Skeletal muscle tissue (tissue), 4 donors: Measurements from ENCODE around the gene ATP2C1. TPM values are rescaled to one million over a fixed set of nuclear protein-coding genes. Genes with fewer than 3 reads are reported as not detected.

Source experiments
- H3K27ac ChIP-seq: one replicate; pipeline ENCODE4 v1.7.0; 2013; ENCODE audit warnings: mild to moderate bottlenecking, low read depth, low read length, inconsistent platforms
- H3K27me3 ChIP-seq, 3 donors: one replicate each; pipeline ENCODE4 v1.7.0; 2013; ENCODE audit warnings: low read length in 3 of 3; ENCODE audit not compliant: control insufficient read depth in 3 of 3, insufficient read depth in 3 of 3
- H3K36me3 ChIP-seq, 3 donors: one replicate each; pipeline ENCODE4 v1.7.0; 2013; ENCODE audit warnings: low read length in 3 of 3; ENCODE audit not compliant: control insufficient read depth in 3 of 3, insufficient read depth in 3 of 3
- H3K4me1 ChIP-seq, 3 donors: one replicate each; pipeline ENCODE4 v1.7.0; 2013; ENCODE audit warnings: low read length in 3 of 3, mild to moderate bottlenecking in 3 of 3; ENCODE audit not compliant: control insufficient read depth in 3 of 3, insufficient read depth in 3 of 3
- H3K4me3 ChIP-seq, 3 donors: one replicate each; pipeline ENCODE4 v1.7.0; 2013; ENCODE audit warnings: low read length in 3 of 3
- H3K9ac ChIP-seq, 3 donors: one replicate each; pipeline ENCODE4 v1.7.0; 2013; ENCODE audit warnings: low read length in 3 of 3, mild to moderate bottlenecking in 3 of 3, moderate library complexity in 2 of 3, low read depth in 1 of 3
- H3K9me3 ChIP-seq, 3 donors: one replicate each; pipeline ENCODE4 v1.7.0; 2013; ENCODE audit warnings: low read length in 3 of 3; ENCODE audit not compliant: control insufficient read depth in 3 of 3
- total RNA-seq: library from RNA; depleted of rRNA; stranded (reverse); fragments of >200 nt; gene quantifications from one replicate; pipeline ENCODE4 v1.2.3, GENCODE V29; 2014
- donor health status: Osteomylitis.

The ATP2C1 gene
- total RNA-seq, 1 donor from 2014 or later, result 106 TPM

- Histone ChIP-seq H3K9ac (no peak overlapping the region), H3K36me3 (peaks cover 14 to 24% (median 15%) of the 10 kb centered on the region in 3 donors), H3K9me3 (no peaks in the 10 kb centered on the region)
These were observed 56.8 kb downstream of the ATP2C1 start for GRCh38 chr3:130950641-130951040.

GRCh38 chr3:130955481-130955880 lies 61.6 kb downstream of the ATP2C1 start:
- Histone ChIP-seq H3K4me3 (no peak overlapping the region), H3K9ac (no peak overlapping the region), H3K4me1 (no peaks in the 10 kb centered on the region), H3K27ac (no peak overlapping the region), H3K36me3 (peaks cover 4 to 24% (median 23%) of the 10 kb centered on the region in 3 donors), H3K27me3 (no peaks in the 10 kb centered on the region), H3K9me3 (no peaks in the 10 kb centered on the region)

More at GRCh38 chr3:130950641-130951040, 56.8 kb downstream of the ATP2C1 start:
- no peaks in the 10 kb centered on the region for H3K4me1 ChIP-seq
- H3K27me3 ChIP-seq, result no peaks in the 10 kb centered on the region
- no peak overlapping the region for H3K4me3 ChIP-seq
- no peak overlapping the region for H3K27ac ChIP-seq

- H3K36me3 ChIP-seq, result peaks cover 4 to 26% (median 24%) of the 10 kb centered on the region in 3 donors
- no peak overlapping the region for H3K4me3 ChIP-seq
- H3K27me3 ChIP-seq, result no peaks in the 10 kb centered on the region
- H3K27ac ChIP-seq, result no peak overlapping the region
- no peaks in the 10 kb centered on the region for H3K9me3 ChIP-seq
- H3K9ac ChIP-seq, result no peak overlapping the region
- H3K4me1 ChIP-seq, result no peaks in the 10 kb centered on the region
These were observed 62.4 kb downstream of the ATP2C1 start for GRCh38 chr3:130956281-130956680.

GRCh38 chr3:130956721-130957120 lies 62.8 kb downstream of the ATP2C1 start:
- no peaks in the 10 kb centered on the region for H3K27me3 ChIP-seq
- H3K36me3 ChIP-seq, result peaks cover 4 to 26% (median 24%) of the 10 kb centered on the region in 3 donors
- no peak overlapping the region for H3K27ac ChIP-seq
- no peaks in the 10 kb centered on the region for H3K9me3 ChIP-seq
- H3K9ac ChIP-seq, result no peak overlapping the region
- no peak overlapping the region for H3K4me3 ChIP-seq
- H3K4me1 ChIP-seq, result no peaks in the 10 kb centered on the region

GRCh38 chr3:130960139-130960795 lies 66.4 kb downstream of the ATP2C1 start:
- Histone ChIP-seq H3K9ac (no peak overlapping the region), H3K27me3 (no peaks in the 10 kb centered on the region), H3K36me3 (peaks cover 2 to 36% (median 13%) of the 10 kb centered on the region in 3 donors), H3K27ac (no peak overlapping the region), H3K4me3 (no peak overlapping the region), H3K9me3 (no peaks in the 10 kb centered on the region), H3K4me1 (no peaks in the 10 kb centered on the region)

- Histone ChIP-seq H3K27ac (no peak overlapping the region), H3K36me3 (peaks cover 4 to 39% (median 9%) of the 10 kb centered on the region in 3 donors), H3K9me3 (no peaks in the 10 kb centered on the region), H3K27me3 (no peaks in the 10 kb centered on the region), H3K4me3 (no peak overlapping the region), H3K4me1 (no peaks in the 10 kb centered on the region), H3K9ac (no peak overlapping the region)
These were observed 67.6 kb downstream of the ATP2C1 start for GRCh38 chr3:130961458-130961857.

- H3K36me3 ChIP-seq, result peaks cover 4 to 49% (median 11%) of the 10 kb centered on the region in 3 donors
- no peak overlapping the region for H3K4me3 ChIP-seq
- H3K27ac ChIP-seq, result no peak overlapping the region
- H3K27me3 ChIP-seq, result no peaks in the 10 kb centered on the region
- no peaks in the 10 kb centered on the region for H3K4me1 ChIP-seq
- no peak overlapping the region for H3K9ac ChIP-seq
- no peaks in the 10 kb centered on the region for H3K9me3 ChIP-seq
These were observed 69.6 kb downstream of the ATP2C1 start for GRCh38 chr3:130963444-130963843.

- Histone ChIP-seq H3K9ac (no peak overlapping the region), H3K9me3 (no peaks in the 10 kb centered on the region), H3K4me1 (no peaks in the 10 kb centered on the region), H3K36me3 (peaks cover 4 to 48% (median 11%) of the 10 kb centered on the region in 3 donors), H3K4me3 (no peak overlapping the region), H3K27ac (no peak overlapping the region), H3K27me3 (no peaks in the 10 kb centered on the region)
These were observed 70.0 kb downstream of the ATP2C1 start for GRCh38 chr3:130963878-130964277.

GRCh38 chr3:130967281-130967680 lies 73.4 kb downstream of the ATP2C1 start:
- no peaks in the 10 kb centered on the region for H3K27me3 ChIP-seq
- H3K9me3 ChIP-seq, result no peaks in the 10 kb centered on the region
- H3K9ac ChIP-seq, result no peak overlapping the region
- no peak overlapping the region for H3K4me3 ChIP-seq
- H3K36me3 ChIP-seq, result peaks cover 17 to 51% (median 19%) of the 10 kb centered on the region in 3 donors
- H3K4me1 ChIP-seq, result no peaks in the 10 kb centered on the region
- no peak overlapping the region for H3K27ac ChIP-seq

GRCh38 chr3:130968221-130968620 lies 74.3 kb downstream of the ATP2C1 start:
- Histone ChIP-seq H3K27ac (no peak overlapping the region), H3K4me3 (no peak overlapping the region), H3K36me3 (peaks cover 17 to 51% (median 19%) of the 10 kb centered on the region in 3 donors), H3K27me3 (no peaks in the 10 kb centered on the region), H3K4me1 (no peaks in the 10 kb centered on the region), H3K9me3 (no peaks in the 10 kb centered on the region), H3K9ac (no peak overlapping the region)
